Activated T-cell treated with anti-CD3 and anti-CD28 coated beads, Interleukin-2, amount 50 U/mL, for 72 hours (primary cell): ENCODE measurements around the gene COBL. TPM values are rescaled to one million over a fixed set of nuclear protein-coding genes. Genes with fewer than 3 reads are reported as not detected.

Experiments used
- ATAC-seq, 2 donors: fragments of 150-1000 bp; cut with Tn5 transposase; replicated peaks in 1 of 2; 2 replicates each; pipeline ENCODE4 v1.10.0; 2021; ENCODE audit warnings: moderate library complexity in 2 of 2, mild to moderate bottlenecking in 1 of 2
- DNase-seq, 2 donors: peaks; one replicate each; pipeline ENCODE4 v3.0.0; 2021 to 2022; ENCODE audit warnings: mixed read lengths in 1 of 2
- H3K27ac Mint-ChIP-seq: one replicate; pipeline ENCODE4 v1.8.0; 2022; ENCODE audit warnings: mild to moderate bottlenecking, moderate library complexity, mixed read lengths
- H3K27me3 Mint-ChIP-seq: one replicate; pipeline ENCODE4 v1.8.0; 2022; ENCODE audit warnings: low read depth, mixed read lengths
- H3K36me3 Mint-ChIP-seq, 2 donors: one replicate each; pipeline ENCODE4 v1.8.0; 2022; ENCODE audit warnings: mixed read lengths in 2 of 2, mild to moderate bottlenecking in 1 of 2; ENCODE audit not compliant: insufficient read depth in 2 of 2
- H3K4me1 Mint-ChIP-seq: one replicate; pipeline ENCODE4 v1.8.0; 2022; ENCODE audit warnings: low read depth, mixed read lengths
- H3K4me3 Mint-ChIP-seq, 2 donors: one replicate each; pipeline ENCODE4 v1.8.0; 2022; ENCODE audit warnings: mild to moderate bottlenecking in 2 of 2, mixed read lengths in 2 of 2, moderate library complexity in 2 of 2
- H3K9me3 Mint-ChIP-seq, 2 donors: one replicate each; pipeline ENCODE4 v1.8.0; 2022; ENCODE audit warnings: mixed read lengths in 2 of 2
- total RNA-seq, 2 donors: library from RNA; stranded (reverse); gene quantifications; one replicate each; pipeline ENCODE4 v1.2.3, GENCODE V29; 2022

Gene COBL
- total RNA-seq, 2 donors from 2014 or later, result not detected

DNA sequence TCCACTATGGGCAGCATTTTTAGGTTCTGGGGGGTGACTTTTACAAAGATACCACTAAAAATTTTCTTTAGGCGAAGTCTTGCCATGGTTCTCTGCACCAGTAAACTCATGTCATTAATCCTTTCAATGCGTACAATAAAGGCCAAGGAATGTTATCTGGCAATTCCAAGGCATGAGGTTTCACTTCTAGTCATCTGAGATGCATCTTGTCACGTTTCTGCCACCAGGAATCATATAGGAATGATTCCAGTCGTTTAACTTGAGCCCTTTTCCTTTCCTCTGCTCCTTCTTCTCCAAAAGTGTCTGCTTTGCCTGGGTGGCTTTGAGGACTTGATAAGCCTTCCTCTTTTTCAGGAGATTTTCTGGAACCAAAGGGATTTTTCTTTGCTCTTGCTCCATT, 56.8 kb downstream of the COBL start:
- Mint-ChIP-seq H3K27me3 (peaks cover 13% of the 10 kb centered on the region), H3K4me1 (no peaks in the 10 kb centered on the region), H3K27ac (no peak overlapping the region), H3K9me3 (no peaks in the 10 kb centered on the region), H3K4me3 (no peak overlapping the region), H3K36me3 (no peaks in the 10 kb centered on the region)
- DNase-seq, result no peak
- ATAC-seq, result no peak

DNA sequence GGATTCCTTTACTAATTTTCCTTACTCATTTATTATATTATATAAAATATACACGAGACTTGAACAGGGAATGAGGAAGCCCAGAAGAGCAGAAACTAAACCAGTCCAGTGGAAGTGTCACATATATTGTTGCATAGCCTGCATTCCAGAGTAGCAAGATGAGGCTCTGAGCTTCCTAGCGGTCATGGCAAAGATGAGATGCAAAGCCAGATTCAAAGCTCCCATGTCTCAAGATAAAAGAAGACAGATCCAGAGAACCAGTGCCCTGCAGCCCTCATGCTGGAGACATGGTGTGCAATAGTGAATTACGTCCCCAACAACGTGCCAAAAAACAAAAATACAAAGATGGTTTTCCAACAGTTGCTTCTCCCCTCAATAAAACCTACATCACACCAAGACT, 59.7 kb downstream of the COBL start:
- Mint-ChIP-seq H3K9me3 (no peaks in the 10 kb centered on the region), H3K27me3 (peaks cover 8% of the 10 kb centered on the region), H3K4me3 (no peak overlapping the region), H3K27ac (no peak overlapping the region), H3K4me1 (no peaks in the 10 kb centered on the region), H3K36me3 (no peaks in the 10 kb centered on the region)
- no peak for DNase-seq
- no peak for ATAC-seq

DNA sequence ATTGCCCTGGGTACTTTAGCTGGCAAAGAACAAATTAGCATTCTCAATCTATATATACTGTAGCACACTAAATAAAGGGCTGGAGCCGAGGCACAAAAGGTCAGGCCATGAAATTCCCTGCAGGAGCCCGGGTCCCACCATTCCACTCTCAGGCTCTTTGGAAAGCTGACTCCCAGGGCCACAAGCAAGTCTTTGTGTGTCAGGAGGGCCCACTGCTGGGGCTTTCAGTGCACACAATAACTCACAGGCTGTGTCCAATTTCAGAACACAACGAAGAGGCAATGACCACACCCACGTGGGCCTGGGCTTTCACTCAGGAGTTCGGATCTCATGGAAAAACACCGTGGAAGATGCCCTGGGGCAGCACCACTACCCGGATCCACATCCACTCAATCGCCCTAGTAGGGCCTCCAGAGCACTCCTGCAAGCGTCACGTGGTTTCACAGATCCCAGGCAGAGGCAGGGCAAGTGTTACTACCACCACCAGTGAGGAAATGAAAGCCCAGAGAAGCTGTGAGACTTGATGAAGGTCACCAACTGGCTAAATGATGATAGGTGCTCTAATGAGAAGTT, 60.3 kb downstream of the COBL start:
- DNase-seq, result no peak
- H3K27me3 Mint-ChIP-seq, result peaks cover 6% of the 10 kb centered on the region

DNA sequence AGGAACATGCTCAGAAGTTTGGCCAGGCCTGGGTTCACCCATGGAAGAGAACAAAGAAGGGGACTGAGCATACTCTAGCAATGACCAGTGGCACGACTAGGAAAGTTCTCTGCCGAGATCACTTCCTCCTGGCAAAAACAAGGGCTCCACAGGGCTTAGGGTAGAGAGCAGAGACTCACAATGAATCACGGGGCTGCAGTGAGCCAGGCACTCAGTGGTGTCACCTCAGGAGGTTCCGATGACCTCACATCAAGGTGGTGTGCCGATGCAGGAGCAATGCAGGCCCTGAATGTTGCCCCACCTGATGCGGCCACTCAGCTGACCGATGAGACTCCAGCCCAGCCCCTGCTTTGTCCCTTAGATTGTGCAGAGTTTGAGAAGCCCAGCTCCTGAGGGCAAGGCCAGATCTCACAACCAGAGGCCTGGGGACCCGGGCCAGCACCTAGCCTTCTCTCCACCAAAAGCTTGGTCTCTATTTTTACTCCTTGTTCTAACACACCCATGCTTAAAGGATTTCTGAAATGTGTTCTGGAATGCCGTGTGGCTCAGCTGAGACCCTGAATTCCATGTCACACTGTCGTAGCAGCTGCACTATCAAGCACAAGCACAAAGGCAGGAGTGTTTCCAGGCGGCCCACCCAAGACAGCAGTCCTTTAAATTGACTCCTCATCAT, 60.9 kb downstream of the COBL start:
- Mint-ChIP-seq H3K4me3 (no peak overlapping the region), H3K36me3 (no peaks in the 10 kb centered on the region)
- no peak for ATAC-seq

More for the DNA sequence above, 60.3 kb downstream of the COBL start:
- Mint-ChIP-seq H3K27ac (no peak overlapping the region), H3K9me3 (no peaks in the 10 kb centered on the region), H3K4me1 (no peaks in the 10 kb centered on the region), H3K4me3 (no peak overlapping the region), H3K36me3 (no peaks in the 10 kb centered on the region)
- ATAC-seq, result no peak

DNA sequence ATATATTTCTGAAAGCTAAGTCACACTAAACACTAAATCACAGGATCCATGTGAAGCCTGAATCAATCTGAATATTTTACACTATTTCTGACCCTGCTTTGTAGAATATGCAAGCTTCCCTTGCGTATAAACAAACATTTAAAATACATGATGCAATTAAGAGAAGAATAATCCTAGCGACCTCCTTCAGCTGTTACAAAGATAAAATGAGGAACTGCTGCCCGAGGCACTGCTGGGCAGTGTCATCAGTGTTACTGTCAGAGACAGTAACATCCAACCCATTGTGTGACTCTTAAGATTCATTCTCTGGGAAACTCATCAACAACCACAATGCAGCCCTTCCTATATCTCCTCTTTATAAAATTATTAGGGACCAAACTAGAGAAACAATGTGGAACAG, 61.6 kb downstream of the COBL start:
- ATAC-seq (no peak), DNase-seq (no peak)
- Mint-ChIP-seq H3K36me3 (no peaks in the 10 kb centered on the region), H3K27me3 (peaks cover 6% of the 10 kb centered on the region), H3K4me3 (no peak overlapping the region), H3K27ac (no peak overlapping the region), H3K9me3 (no peaks in the 10 kb centered on the region), H3K4me1 (no peaks in the 10 kb centered on the region)

More for the DNA sequence above, 60.9 kb downstream of the COBL start:
- Mint-ChIP-seq H3K4me1 (no peaks in the 10 kb centered on the region), H3K27me3 (peaks cover 6% of the 10 kb centered on the region), H3K9me3 (no peaks in the 10 kb centered on the region), H3K27ac (no peak overlapping the region)
- no peak for DNase-seq

DNA sequence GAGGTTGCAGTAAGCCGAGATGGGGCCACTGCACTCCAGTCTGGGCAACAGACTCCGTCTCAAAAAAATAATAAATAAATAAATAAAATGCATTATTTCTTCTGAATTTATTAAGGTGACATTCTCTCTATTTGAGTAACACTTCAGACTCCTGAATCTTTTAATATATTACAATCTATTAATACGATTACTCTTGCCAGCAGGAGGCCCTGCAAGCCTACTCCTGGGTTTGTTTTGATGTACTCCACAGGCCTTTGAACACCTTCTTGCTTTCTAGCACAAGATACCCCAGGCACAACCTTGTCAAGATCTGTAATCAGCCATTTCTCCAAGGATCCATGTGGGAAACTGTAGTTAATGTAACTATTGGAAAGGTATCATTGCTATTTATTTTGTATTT, 63.5 kb downstream of the COBL start:
- no peaks in the 10 kb centered on the region for H3K36me3 Mint-ChIP-seq
- H3K27ac Mint-ChIP-seq, result no peak overlapping the region
- no peaks in the 10 kb centered on the region for H3K9me3 Mint-ChIP-seq
- ATAC-seq (no peak), DNase-seq (no peak)
- H3K4me3 Mint-ChIP-seq, result no peak overlapping the region
- no peaks in the 10 kb centered on the region for H3K4me1 Mint-ChIP-seq
- H3K27me3 Mint-ChIP-seq, result no peaks in the 10 kb centered on the region

DNA sequence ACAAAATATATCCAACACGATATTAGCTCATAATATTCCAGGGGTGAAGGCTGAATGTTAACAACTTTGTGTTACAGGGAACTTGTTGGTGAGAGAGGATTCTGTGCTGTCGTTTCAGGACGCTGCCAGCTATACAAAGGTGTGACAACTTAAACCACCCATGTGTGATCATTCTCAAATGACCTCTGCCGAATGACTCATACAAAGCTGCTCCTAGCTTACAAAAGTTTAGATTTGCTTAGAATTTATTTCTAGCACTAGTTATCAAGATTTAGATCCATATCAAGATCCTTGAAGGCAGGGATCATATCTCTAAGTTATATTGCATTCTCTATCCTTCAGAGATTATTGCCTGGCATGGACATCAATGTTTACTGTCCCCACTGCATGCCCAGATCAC, 65.3 kb downstream of the COBL start:
- H3K4me1 Mint-ChIP-seq, result no peaks in the 10 kb centered on the region
- no peaks in the 10 kb centered on the region for H3K27me3 Mint-ChIP-seq
- ATAC-seq, result no peak
- H3K27ac Mint-ChIP-seq, result no peak overlapping the region
- no peak for DNase-seq
- H3K9me3 Mint-ChIP-seq, result no peaks in the 10 kb centered on the region
- H3K4me3 Mint-ChIP-seq, result no peak overlapping the region
- H3K36me3 Mint-ChIP-seq, result no peaks in the 10 kb centered on the region

DNA sequence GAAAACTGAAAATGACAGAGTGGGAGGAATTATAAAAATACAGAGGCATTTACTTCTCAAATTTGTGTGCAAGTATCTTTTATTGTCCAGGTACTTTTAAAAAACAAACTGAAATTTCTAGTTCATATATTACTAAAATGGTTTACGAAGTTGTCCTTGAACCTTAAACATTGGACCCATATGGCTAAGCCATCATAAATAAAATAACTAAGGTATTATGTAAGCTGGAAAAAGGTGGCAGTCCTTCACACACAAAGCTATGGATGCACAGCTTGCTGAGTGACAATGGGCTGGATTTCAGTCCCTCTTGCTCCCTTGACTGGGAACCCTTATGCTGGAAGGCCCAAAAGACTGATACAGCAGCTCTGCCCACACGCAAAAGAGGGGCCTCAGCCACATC, 66.1 kb downstream of the COBL start:
- DNase-seq (no peak), ATAC-seq (no peak)
- no peak overlapping the region for H3K4me3 Mint-ChIP-seq
- no peaks in the 10 kb centered on the region for H3K36me3 Mint-ChIP-seq
- H3K9me3 Mint-ChIP-seq, result no peaks in the 10 kb centered on the region
- no peaks in the 10 kb centered on the region for H3K4me1 Mint-ChIP-seq
- no peaks in the 10 kb centered on the region for H3K27me3 Mint-ChIP-seq
- H3K27ac Mint-ChIP-seq, result no peak overlapping the region

DNA sequence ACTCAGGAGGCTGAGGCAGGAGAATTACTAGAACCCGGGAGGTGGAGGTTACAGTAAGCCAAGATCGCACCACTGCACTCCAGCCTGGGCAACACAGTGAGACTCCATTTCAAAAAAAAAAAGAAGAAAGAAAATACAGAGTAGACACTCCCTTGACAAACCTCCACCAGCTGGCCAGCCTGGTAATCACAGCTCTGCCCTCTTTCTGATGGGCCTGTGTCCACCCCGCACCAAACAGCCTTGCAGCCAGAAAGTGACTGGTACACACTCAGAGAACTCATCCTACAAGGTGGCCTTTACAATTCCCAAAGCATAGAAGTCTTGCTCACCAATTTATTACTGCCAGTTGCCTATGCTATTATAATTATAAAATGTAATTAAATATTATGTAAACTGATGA, 66.6 kb downstream of the COBL start:
- H3K4me1 Mint-ChIP-seq, result no peaks in the 10 kb centered on the region
- no peak overlapping the region for H3K4me3 Mint-ChIP-seq
- no peak for ATAC-seq
- no peak for DNase-seq
- H3K36me3 Mint-ChIP-seq, result no peaks in the 10 kb centered on the region
- no peaks in the 10 kb centered on the region for H3K9me3 Mint-ChIP-seq
- no peak overlapping the region for H3K27ac Mint-ChIP-seq
- no peaks in the 10 kb centered on the region for H3K27me3 Mint-ChIP-seq

DNA sequence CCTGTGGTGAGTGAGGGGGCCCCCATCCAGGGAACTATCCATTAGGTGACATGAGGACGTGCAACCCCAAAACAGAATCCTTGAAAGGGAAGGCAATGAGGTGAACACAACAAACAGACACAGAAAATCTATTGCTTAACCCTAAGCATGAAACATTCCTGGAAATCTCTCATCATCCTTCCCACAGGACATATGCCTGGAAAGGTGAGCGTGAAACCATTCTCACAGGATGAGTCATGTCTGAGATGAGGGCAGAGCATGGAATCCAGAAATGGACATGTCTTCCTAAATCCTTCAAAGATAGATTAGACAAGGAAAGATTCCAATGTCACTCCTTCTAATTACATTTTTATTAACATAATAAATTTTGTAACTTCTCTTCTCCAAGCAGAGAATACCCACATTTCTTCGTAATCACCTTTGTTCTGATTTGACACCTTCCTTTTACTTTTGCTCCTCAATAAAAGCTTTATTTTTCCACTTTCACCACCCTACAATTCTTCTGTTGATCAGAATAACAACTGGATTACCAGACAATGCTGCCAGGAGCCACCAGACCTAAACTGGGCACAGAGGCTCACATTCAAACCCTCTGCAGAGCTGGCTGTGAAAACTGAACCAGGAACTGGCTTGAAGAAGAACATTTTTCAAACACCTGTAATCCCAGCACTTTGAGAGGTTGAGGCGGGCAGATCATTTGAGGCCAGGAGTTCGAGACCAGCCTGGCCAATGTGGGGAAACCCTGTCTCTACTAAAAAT, 67.2 kb downstream of the COBL start:
- no peaks in the 10 kb centered on the region for H3K27me3 Mint-ChIP-seq
- no peak for ATAC-seq
- H3K4me3 Mint-ChIP-seq, result no peak overlapping the region
- H3K27ac Mint-ChIP-seq, result no peak overlapping the region
- no peaks in the 10 kb centered on the region for H3K9me3 Mint-ChIP-seq
- DNase-seq, result no peak
- no peaks in the 10 kb centered on the region for H3K4me1 Mint-ChIP-seq
- H3K36me3 Mint-ChIP-seq, result no peaks in the 10 kb centered on the region

DNA sequence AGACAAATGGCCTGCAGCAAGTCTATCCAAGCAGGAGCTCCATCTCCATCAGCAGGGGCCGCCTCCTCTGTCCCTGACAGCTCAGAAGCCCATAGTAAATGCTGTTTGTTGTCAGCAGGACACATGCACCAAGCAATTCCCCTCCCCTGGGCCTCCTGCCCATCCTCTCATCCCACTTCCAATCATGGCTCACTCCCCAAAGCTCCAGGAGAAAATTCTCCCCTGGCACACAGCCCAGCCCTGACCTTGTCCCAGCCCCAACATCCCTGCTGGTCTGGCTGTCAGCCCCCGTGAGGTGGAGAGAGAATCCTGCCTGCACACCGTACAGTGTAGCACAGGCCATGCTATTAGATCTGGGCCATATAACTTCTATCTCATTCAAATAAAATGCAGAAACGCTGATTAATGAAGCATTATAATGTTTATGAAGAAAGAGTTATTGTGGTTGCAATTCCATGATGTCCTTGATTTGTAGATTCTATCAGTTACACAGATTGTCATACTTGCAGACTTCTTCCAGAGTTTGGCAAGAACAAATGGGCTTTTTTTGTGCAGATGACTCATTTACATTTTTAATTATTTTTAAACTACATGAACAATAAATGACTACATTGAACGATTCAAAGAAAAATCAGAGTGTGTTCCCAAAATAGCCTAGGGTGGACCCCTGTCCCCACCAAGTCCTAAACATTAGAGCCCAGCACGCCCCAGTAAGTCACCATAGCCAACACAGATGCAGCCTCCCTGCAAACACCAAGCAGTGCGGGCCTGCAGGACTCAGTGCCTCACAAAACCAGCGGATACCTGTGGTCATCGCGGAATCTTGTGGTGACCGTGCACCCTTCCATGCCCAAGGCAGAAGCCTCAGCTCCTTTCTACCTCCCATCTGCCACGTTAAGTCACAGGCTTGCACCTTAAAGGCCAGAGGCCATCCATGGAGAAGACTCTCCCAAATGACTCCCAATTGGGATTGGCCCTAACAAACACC, 70.1 kb downstream of the COBL start:
- DNase-seq (no peak), ATAC-seq (no peak)
- H3K4me1 Mint-ChIP-seq, result no peaks in the 10 kb centered on the region
- no peaks in the 10 kb centered on the region for H3K9me3 Mint-ChIP-seq
- H3K27me3 Mint-ChIP-seq, result no peaks in the 10 kb centered on the region
- no peaks in the 10 kb centered on the region for H3K36me3 Mint-ChIP-seq
- no peak overlapping the region for H3K4me3 Mint-ChIP-seq
- H3K27ac Mint-ChIP-seq, result no peak overlapping the region

DNA sequence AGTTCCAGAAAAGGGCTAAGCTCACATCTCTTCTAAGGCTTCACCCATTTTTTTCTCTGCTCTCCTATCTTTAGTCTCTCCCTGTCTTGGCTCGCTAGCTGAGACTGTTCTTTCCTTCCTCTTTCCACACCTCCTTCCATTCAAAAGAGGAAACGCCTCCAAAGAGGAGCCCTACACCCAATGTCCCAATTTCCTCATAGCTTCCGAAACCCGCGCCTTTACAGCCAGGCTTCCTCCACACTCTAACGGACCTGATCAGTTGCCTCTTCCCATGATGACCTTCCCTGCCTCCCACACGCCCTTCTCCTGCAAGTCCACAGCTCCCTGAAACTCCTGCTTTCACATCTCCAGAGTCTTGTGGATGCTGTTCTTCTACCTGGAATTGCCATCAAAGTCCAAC, 71.7 kb downstream of the COBL start:
- Mint-ChIP-seq H3K9me3 (no peaks in the 10 kb centered on the region), H3K36me3 (no peaks in the 10 kb centered on the region), H3K27me3 (no peaks in the 10 kb centered on the region)

DNA sequence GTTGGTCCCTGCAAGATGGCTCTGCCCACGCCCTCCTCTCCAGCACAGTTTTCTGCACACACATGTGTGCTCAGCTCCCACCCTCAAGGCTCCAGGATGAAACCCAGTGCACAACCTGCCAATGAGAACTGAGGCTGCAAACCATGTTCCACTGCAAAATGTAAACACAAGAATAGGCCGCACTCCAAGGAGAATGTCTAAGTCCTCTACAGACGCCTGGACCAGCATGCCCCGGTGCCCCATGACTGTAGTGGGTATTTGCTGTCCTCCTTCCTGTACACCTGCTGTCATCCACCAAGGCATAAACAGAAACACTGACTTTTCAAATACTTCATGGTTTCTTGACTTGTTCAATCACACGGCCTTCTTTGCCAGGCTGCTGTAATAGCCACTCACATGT, 72.6 kb downstream of the COBL start:
- H3K4me3 Mint-ChIP-seq, result no peak overlapping the region
- ATAC-seq (no peak), DNase-seq (no peak)
- H3K4me1 Mint-ChIP-seq, result no peaks in the 10 kb centered on the region
- no peak overlapping the region for H3K27ac Mint-ChIP-seq
- no peaks in the 10 kb centered on the region for H3K36me3 Mint-ChIP-seq
- no peaks in the 10 kb centered on the region for H3K27me3 Mint-ChIP-seq
- no peaks in the 10 kb centered on the region for H3K9me3 Mint-ChIP-seq

More for the DNA sequence above, 71.7 kb downstream of the COBL start:
- Mint-ChIP-seq H3K4me1 (no peaks in the 10 kb centered on the region), H3K4me3 (no peak overlapping the region), H3K27ac (no peak overlapping the region)
- ATAC-seq (no peak), DNase-seq (no peak)
